ENCODE results near the gene MYO7B. TPM values are rescaled to one million over a fixed set of nuclear protein-coding genes. Genes with fewer than 3 reads are reported as not detected.

Gene MYO7B
- total and polyA plus RNA-seq, 2 donors (not counting 1 experiment from before 2014, with no cell fraction given) = 5.0 to 68.2 TPM

GRCh38 chr2:127683757-127684156 is 148.3 kb downstream of the MYO7B start:
- CTCF ChIA-PET = no interaction called here
- peaks cover 4% of the 10 kb centered on the region for H3K9me3 Mint-ChIP-seq (ENCODE audit: insufficient read depth)

GRCh38 chr2:127685410-127686080 is 150.1 kb downstream of the MYO7B start:
- no peak overlapping the region for H3K4me3 Mint-ChIP-seq
- H3K9ac ChIP-seq (ENCODE audit: low read length) = no peak overlapping the region

More at GRCh38 chr2:127683757-127684156, 148.3 kb downstream of the MYO7B start:
- no peak for ATAC-seq (ENCODE audit: low read depth)
- Histone ChIP-seq H3K9ac (ENCODE audit: low read length) (no peak overlapping the region), H3K4me3 (ENCODE audit: control extremely low read depth in 1 of 5, extremely low read depth in 1 of 5, insufficient read depth in 1 of 5, low read depth in 2 of 5, low read length in 4 of 5) (no peak overlapping the region), H3K79me2 (ENCODE audit: control insufficient read depth, insufficient read depth, low read length) (no peaks in the 10 kb centered on the region), H3K27me3 (replicated peaks in 1 of 4; ENCODE audit: control extremely low read depth in 1 of 4, control insufficient read depth in 3 of 4, insufficient read depth in 4 of 4, low read length in 3 of 4) (peaks cover 0 to 5% (median under 1%) of the 10 kb centered on the region in 4 experiments), H3K4me2 (replicated peaks; ENCODE audit: low read depth, low read length, poor library complexity, severe bottlenecking) (no peak overlapping the region), H4K20me1 (ENCODE audit: control insufficient read depth, insufficient read depth, low read length, poor library complexity, severe bottlenecking) (no peaks in the 10 kb centered on the region), H3K9me3 (ENCODE audit: control extremely low read depth in 1 of 3, control insufficient read depth in 2 of 3, insufficient read depth in 1 of 3, low read length in 2 of 3) (peaks cover 0 to 5% (median 0%) of the 10 kb centered on the region in 3 donors), H3K27ac (ENCODE audit: low read length in 2 of 2) (no peak overlapping the region), H2AFZ (ENCODE audit: insufficient read depth, low read depth, low read length, poor library complexity, severe bottlenecking) (no peak overlapping the region), H3K36me3 (replicated peaks in 1 of 2; ENCODE audit: control extremely low read depth in 1 of 2, control insufficient read depth in 1 of 2, extremely low read depth in 1 of 2, insufficient read depth in 2 of 2, low read length in 1 of 2) (no peaks in the 10 kb centered on the region), H3K4me1 (ENCODE audit: control insufficient read depth in 2 of 2, insufficient read depth in 2 of 2, low read length in 2 of 2) (peaks cover 0 to 13% of the 10 kb centered on the region in 2 donors)
- no peak overlapping the region for H3K4me3 Mint-ChIP-seq
- POLR2A ChIA-PET = no interaction called here
- DNase-seq = no peak
- WGBS (ENCODE audit: insufficient coverage) = 99% methylated on average over 6 of the region's 15 CpGs
- H3K4me1 Mint-ChIP-seq = peaks cover 8% of the 10 kb centered on the region
- TF ChIP-seq, protein P1, sequence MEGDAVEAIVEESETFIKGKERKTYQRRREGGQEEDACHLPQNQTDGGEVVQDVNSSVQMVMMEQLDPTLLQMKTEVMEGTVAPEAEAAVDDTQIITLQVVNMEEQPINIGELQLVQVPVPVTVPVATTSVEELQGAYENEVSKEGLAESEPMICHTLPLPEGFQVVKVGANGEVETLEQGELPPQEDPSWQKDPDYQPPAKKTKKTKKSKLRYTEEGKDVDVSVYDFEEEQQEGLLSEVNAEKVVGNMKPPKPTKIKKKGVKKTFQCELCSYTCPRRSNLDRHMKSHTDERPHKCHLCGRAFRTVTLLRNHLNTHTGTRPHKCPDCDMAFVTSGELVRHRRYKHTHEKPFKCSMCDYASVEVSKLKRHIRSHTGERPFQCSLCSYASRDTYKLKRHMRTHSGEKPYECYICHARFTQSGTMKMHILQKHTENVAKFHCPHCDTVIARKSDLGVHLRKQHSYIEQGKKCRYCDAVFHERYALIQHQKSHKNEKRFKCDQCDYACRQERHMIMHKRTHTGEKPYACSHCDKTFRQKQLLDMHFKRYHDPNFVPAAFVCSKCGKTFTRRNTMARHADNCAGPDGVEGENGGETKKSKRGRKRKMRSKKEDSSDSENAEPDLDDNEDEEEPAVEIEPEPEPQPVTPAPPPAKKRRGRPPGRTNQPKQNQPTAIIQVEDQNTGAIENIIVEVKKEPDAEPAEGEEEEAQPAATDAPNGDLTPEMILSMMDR (IDR thresholded peaks at IDR 0.05) = no peak
- TF ChIP-seq EZH2 (IDR thresholded peaks at IDR 0.05; ENCODE audit: borderline replicate concordance, insufficient read depth, low read depth, low read length, poor library complexity, severe bottlenecking) = no peak
- no peak overlapping the region for H3K27ac Mint-ChIP-seq
- intact Hi-C loops (cut with micrococcal nuclease) = no loop called here
- H3K27me3 Mint-ChIP-seq = peaks cover under 1% of the 10 kb centered on the region

More at GRCh38 chr2:127685410-127686080, 150.1 kb downstream of the MYO7B start:
- Histone ChIP-seq H3K79me2 (ENCODE audit: control insufficient read depth, insufficient read depth, low read length) (no peaks in the 10 kb centered on the region), H3K36me3 (replicated peaks in 1 of 2; ENCODE audit: control extremely low read depth in 1 of 2, control insufficient read depth in 1 of 2, extremely low read depth in 1 of 2, insufficient read depth in 2 of 2, low read length in 1 of 2) (no peaks in the 10 kb centered on the region), H4K20me1 (ENCODE audit: control insufficient read depth, insufficient read depth, low read length, poor library complexity, severe bottlenecking) (no peaks in the 10 kb centered on the region), H3K9me3 (ENCODE audit: control extremely low read depth in 1 of 3, control insufficient read depth in 2 of 3, insufficient read depth in 1 of 3, low read length in 2 of 3) (peaks cover 0 to 12% (median 9%) of the 10 kb centered on the region in 3 donors), H3K4me3 (ENCODE audit: control extremely low read depth in 1 of 5, extremely low read depth in 1 of 5, insufficient read depth in 1 of 5, low read depth in 2 of 5, low read length in 4 of 5) (no peak overlapping the region), H3K27ac (ENCODE audit: low read length in 2 of 2) (no peak overlapping the region), H3K4me2 (replicated peaks; ENCODE audit: low read depth, low read length, poor library complexity, severe bottlenecking) (no peak overlapping the region), H2AFZ (ENCODE audit: insufficient read depth, low read depth, low read length, poor library complexity, severe bottlenecking) (no peak overlapping the region), H3K4me1 (ENCODE audit: control insufficient read depth in 2 of 2, insufficient read depth in 2 of 2, low read length in 2 of 2) (peaks cover 0 to 9% of the 10 kb centered on the region in 2 donors), H3K27me3 (replicated peaks in 1 of 4; ENCODE audit: control extremely low read depth in 1 of 4, control insufficient read depth in 3 of 4, insufficient read depth in 4 of 4, low read length in 3 of 4) (peaks cover 0 to 3% (median 0%) of the 10 kb centered on the region in 4 experiments)
- intact Hi-C loops (cut with micrococcal nuclease) = no loop called here
- H3K27ac Mint-ChIP-seq = no peak overlapping the region
- 83% methylated on average over 6 of the region's 8 CpGs for WGBS (ENCODE audit: insufficient coverage)
- H3K27me3 Mint-ChIP-seq = no peaks in the 10 kb centered on the region
- peaks cover 6% of the 10 kb centered on the region for H3K9me3 Mint-ChIP-seq (ENCODE audit: insufficient read depth)
- ChIA-PET POLR2A (no interaction called here), CTCF (no interaction called here)
- no peak for ATAC-seq (ENCODE audit: low read depth)
- peaks cover 8% of the 10 kb centered on the region for H3K4me1 Mint-ChIP-seq
- no peak for TF ChIP-seq EZH2 (IDR thresholded peaks at IDR 0.05; ENCODE audit: borderline replicate concordance, insufficient read depth, low read depth, low read length, poor library complexity, severe bottlenecking)
- TF ChIP-seq, protein P1 (IDR thresholded peaks at IDR 0.05) = no peak
- DNase-seq = no peak

Measured in B cell (primary cell).